PC-3 (cell line): ENCODE results near the gene TOM1L2. TPM values are rescaled to one million over a fixed set of nuclear protein-coding genes. Genes with fewer than 3 reads are reported as not detected.

ENCODE experiments used
- ATAC-seq: fragments of 200-7000 bp; cut with Tn5 transposase; 2 replicates; pipeline ENCODE4 v1.9.1; 2020; ENCODE audit warnings: mild to moderate bottlenecking, moderate library complexity
- BruUV-seq: library from RNA; stranded (reverse); fragments of 400-500 nt; replicated peaks from 2 replicates; lab custom pipeline; 2021; lab: Mats Ljungman, UMichigan
- CTCF ChIA-PET: fragments of 300-600 bp; sonication (Branson Sonifier 250); formaldehyde crosslinking; loops from one replicate; lab custom pipeline; 2022; ENCODE audit warnings: antibody characterized with exemption; lab: Charles Lee
- POLR2A ChIA-PET: fragments of 300-600 bp; sonication (Branson Sonifier 250); formaldehyde crosslinking; loops from one replicate; lab custom pipeline; 2022; ENCODE audit warnings: antibody characterized with exemption; ENCODE audit not compliant: unreplicated experiment; lab: Charles Lee
- DNase-seq: peaks from one replicate; pipeline ENCODE4 v3.0.0-alpha.2; 2015
- H2AFZ ChIP-seq: fragments of 300-600 bp; sonication (generic); 2 replicates; pipeline ENCODE4 v1.6.0; 2016; ENCODE audit warnings: antibody characterized with exemption, low read length
- H3F3A ChIP-seq: fragments of 300-600 bp; sonication (generic); one replicate; pipeline ENCODE4 v1.6.0; 2017; ENCODE audit warnings: antibody characterized with exemption, low read length, control low read depth, mild to moderate bottlenecking; ENCODE audit not compliant: unreplicated experiment
- H3K27ac ChIP-seq: fragments of 300-600 bp; sonication (generic); 2 replicates; pipeline ENCODE4 v1.5.1; 2016; ENCODE audit warnings: mild to moderate bottlenecking, low read length
- H3K27me3 ChIP-seq: fragments of 300-600 bp; sonication (generic); 2 replicates; pipeline ENCODE4 v1.6.1; 2016; ENCODE audit warnings: low read length, mixed read lengths
- H3K36me3 ChIP-seq: fragments of 300-600 bp; sonication (generic); 2 replicates; pipeline ENCODE4 v1.6.1; 2016; ENCODE audit warnings: low read depth, mixed run types, low read length, mixed read lengths
- H3K4me1 ChIP-seq: fragments of 300-600 bp; sonication (generic); 2 replicates; pipeline ENCODE4 v1.5.1; 2016; ENCODE audit warnings: low read length; ENCODE audit not compliant: insufficient read depth
- H3K4me2 ChIP-seq: fragments of 300-600 bp; sonication (generic); 2 replicates; pipeline ENCODE4 v1.6.0; 2016; ENCODE audit warnings: low read length
- H3K4me3 ChIP-seq: fragments of 300-600 bp; sonication (generic); 2 replicates; pipeline ENCODE4 v1.5.1; 2016; ENCODE audit warnings: mild to moderate bottlenecking, low read length, mixed read lengths
- H3K79me2 ChIP-seq: fragments of 300-600 bp; sonication (generic); 2 replicates; pipeline ENCODE4 v1.6.1; 2017; ENCODE audit warnings: low read length, mixed read lengths
- H3K9ac ChIP-seq: fragments of 300-600 bp; sonication (generic); 2 replicates; pipeline ENCODE4 v1.6.0; 2016; ENCODE audit warnings: mild to moderate bottlenecking, low read length
- H3K9me2 ChIP-seq: fragments of 300-600 bp; sonication (generic); replicated peaks from 2 replicates; pipeline ENCODE4 v1.6.1; 2016; ENCODE audit warnings: mixed run types, low read length, mixed read lengths
- H3K9me3 ChIP-seq: fragments of 300-600 bp; sonication (generic); 2 replicates; pipeline ENCODE4 v1.6.1; 2016; ENCODE audit warnings: low read length, mixed read lengths
- H4K20me1 ChIP-seq: fragments of 300-600 bp; sonication (generic); 2 replicates; pipeline ENCODE4 v1.6.1; 2016; ENCODE audit warnings: low read length, mixed read lengths
- CTCF ChIP-seq: fragments of 300-600 bp; sonication (generic); conservative IDR thresholded peaks from 2 replicates; pipeline ENCODE4 v1.5.1; 2017; ENCODE audit warnings: antibody characterized with exemption, low read depth, mild to moderate bottlenecking, low read length
- EZH2 ChIP-seq: fragments of 300-600 bp; sonication (generic); IDR thresholded peaks from one replicate; pipeline ENCODE4 v1.6.1; 2017; ENCODE audit warnings: antibody characterized with exemption, mild to moderate bottlenecking, low read length; ENCODE audit not compliant: unreplicated experiment
- EZH2phosphoT487 ChIP-seq: fragments of 300-600 bp; sonication (generic); IDR thresholded peaks from 2 replicates; pipeline ENCODE4 v1.6.1; 2018; ENCODE audit warnings: mild to moderate bottlenecking, antibody characterized with exemption, low read length, borderline replicate concordance
- intact Hi-C: fragments of 100-400 bp; cut with micrococcal nuclease; formaldehyde crosslinking; loops from 2 replicates; pipeline ENCODE4 v1.9.0; 2023
- total RNA-seq: library from RNA; depleted of rRNA; stranded (reverse); fragments of >200 nt; gene quantifications from 2 replicates; pipeline ENCODE4 v1.2.3, GENCODE V29; 2014

Gene TOM1L2
- total RNA-seq, 1 experiment from 2014 or later = 53.3 TPM

- TF ChIP-seq CTCF = no peak
- TF ChIP-seq EZH2phosphoT487 = no peak
- TF ChIP-seq EZH2 = no peak
- H3F3A ChIP-seq = peaks cover 7% of the 10 kb centered on the region
- no peaks in the 10 kb centered on the region for H3K9me2 ChIP-seq
- 0 out of 2 replicates have a peak, but pooled peaks cover 6% of the 10 kb centered on the region for H4K20me1 ChIP-seq
- H3K9ac ChIP-seq = no peak overlapping the region
- DNase-seq = no peak
- no peaks in the 10 kb centered on the region for H3K27me3 ChIP-seq
- ChIA-PET CTCF (interaction anchor here (0.6 kb wide), 1 partner anchor 29 kb away, joined by 5 read pairs; no protein-coding TSS in a partner anchor), POLR2A (no interaction called here)
- H3K27ac ChIP-seq = no peak overlapping the region
- peaks cover 40% of the 10 kb centered on the region for H3K36me3 ChIP-seq
- ATAC-seq = no peak
- no TSS peak for BruUV-seq
- no peak overlapping the region for H3K4me2 ChIP-seq
- H3K4me3 ChIP-seq = no peak overlapping the region
- H3K79me2 ChIP-seq = no peaks in the 10 kb centered on the region
- no peaks in the 10 kb centered on the region for H3K9me3 ChIP-seq
- no peak overlapping the region for H2AFZ ChIP-seq
- H3K4me1 ChIP-seq = peaks cover 9% of the 10 kb centered on the region
- intact Hi-C loops = no loop called here
These were observed 161.9 kb downstream of the TOM1L2 start for GRCh38 chr17:17810084-17810894.

GRCh38 chr17:17809531-17810083 lies 162.6 kb downstream of the TOM1L2 start:
- Histone ChIP-seq H2AFZ (no peak overlapping the region), H3K27ac (no peak overlapping the region), H3K27me3 (no peaks in the 10 kb centered on the region), H3K4me2 (no peak overlapping the region), H3K9me3 (no peaks in the 10 kb centered on the region), H3K79me2 (no peaks in the 10 kb centered on the region), H3K9me2 (no peaks in the 10 kb centered on the region), H3K9ac (no peak overlapping the region), H3K4me3 (no peak overlapping the region), H3K4me1 (peaks cover 9% of the 10 kb centered on the region), H4K20me1 (0 out of 2 replicates have a peak, but pooled peaks cover 6% of the 10 kb centered on the region), H3F3A (peaks cover 7% of the 10 kb centered on the region), H3K36me3 (peaks cover 33% of the 10 kb centered on the region)
- BruUV-seq = no TSS peak
- no peak for TF ChIP-seq CTCF
- no peak for TF ChIP-seq EZH2
- TF ChIP-seq EZH2phosphoT487 = no peak
- intact Hi-C loops = no loop called here
- POLR2A ChIA-PET = no interaction called here
- ATAC-seq = no peak
- no peak for DNase-seq
- CTCF ChIA-PET = no interaction called here
